ENCODE data around the gene CCK.
"Not testable (repeated sequence)": the region's sequence is repeated elsewhere in the genome, so short reads cannot be mapped to it uniquely, and the experiment has no call there.

CCK gene

GRCh38 chr3:42300778-42301177 lies 34.8 kb upstream of the CCK start:
- no peak for DNase-seq (ENCODE audit: low read depth)
- TF ChIP-seq CTCF (IDR thresholded peaks at IDR 0.05; ENCODE audit: insufficient read depth, low read depth, low read length, missing control alignments), result no peak
- no peak overlapping the region for H3K4me3 ChIP-seq (ENCODE audit: low read depth, low read length)

- H3K4me3 ChIP-seq (ENCODE audit: low read depth, low read length), result no peak overlapping the region
- no peak for TF ChIP-seq CTCF (IDR thresholded peaks at IDR 0.05; ENCODE audit: insufficient read depth, low read depth, low read length, missing control alignments)
- peak; percentile 49 for DNase-seq (ENCODE audit: low read depth)
These were observed 34.0 kb upstream of the CCK start for GRCh38 chr3:42300013-42300412.

- DNase-seq (ENCODE audit: low read depth), result no peak
- no peak overlapping the region for H3K4me3 ChIP-seq (ENCODE audit: low read depth, low read length)
- TF ChIP-seq CTCF (IDR thresholded peaks at IDR 0.05; ENCODE audit: insufficient read depth, low read depth, low read length, missing control alignments), result no peak
These were observed 32.3 kb upstream of the CCK start for GRCh38 chr3:42298259-42298658.

GRCh38 chr3:42292009-42292408 lies 26.0 kb upstream of the CCK start:
- no peak for DNase-seq (ENCODE audit: low read depth)
- no peak overlapping the region for H3K4me3 ChIP-seq (ENCODE audit: low read depth, low read length)
- no peak for TF ChIP-seq CTCF (IDR thresholded peaks at IDR 0.05; ENCODE audit: insufficient read depth, low read depth, low read length, missing control alignments)

GRCh38 chr3:42290966-42291714 lies 25.2 kb upstream of the CCK start:
- peak; percentile 13 for DNase-seq (ENCODE audit: low read depth)
- no peak for TF ChIP-seq CTCF (IDR thresholded peaks at IDR 0.05; ENCODE audit: insufficient read depth, low read depth, low read length, missing control alignments)
- H3K4me3 ChIP-seq (ENCODE audit: low read depth, low read length), result no peak overlapping the region

- DNase-seq (ENCODE audit: low read depth), result no peak
- TF ChIP-seq CTCF (IDR thresholded peaks at IDR 0.05; ENCODE audit: insufficient read depth, low read depth, low read length, missing control alignments), result no peak
- no peak overlapping the region for H3K4me3 ChIP-seq (ENCODE audit: low read depth, low read length)
These were observed 23.0 kb upstream of the CCK start for GRCh38 chr3:42289026-42289425.

- no peak for TF ChIP-seq CTCF (IDR thresholded peaks at IDR 0.05; ENCODE audit: insufficient read depth, low read depth, low read length, missing control alignments)
- DNase-seq (ENCODE audit: low read depth), result no peak
- no peak overlapping the region for H3K4me3 ChIP-seq (ENCODE audit: low read depth, low read length)
These were observed 22.4 kb upstream of the CCK start for GRCh38 chr3:42288385-42288784.

GRCh38 chr3:42287423-42287822 lies 21.4 kb upstream of the CCK start:
- H3K4me3 ChIP-seq (ENCODE audit: low read depth, low read length); DNase-seq (ENCODE audit: low read depth): not testable (repeated sequence)

Measured in GM12865 (cell line).